Bladder microvascular endothelial cell (primary cell): ENCODE data around the gene TMEM51. TPM values are rescaled to one million over a fixed set of nuclear protein-coding genes. Genes with fewer than 3 reads are reported as not detected.

Experiments used
- total RNA-seq: library from RNA; depleted of rRNA; stranded (reverse); fragments of >200 nt; gene quantifications from 2 replicates; pipeline ENCODE4 v1.2.3, GENCODE V29; 2014

TMEM51 gene
- 5.2 and 9.9 TPM in 2 replicates for total RNA-seq

DNA sequence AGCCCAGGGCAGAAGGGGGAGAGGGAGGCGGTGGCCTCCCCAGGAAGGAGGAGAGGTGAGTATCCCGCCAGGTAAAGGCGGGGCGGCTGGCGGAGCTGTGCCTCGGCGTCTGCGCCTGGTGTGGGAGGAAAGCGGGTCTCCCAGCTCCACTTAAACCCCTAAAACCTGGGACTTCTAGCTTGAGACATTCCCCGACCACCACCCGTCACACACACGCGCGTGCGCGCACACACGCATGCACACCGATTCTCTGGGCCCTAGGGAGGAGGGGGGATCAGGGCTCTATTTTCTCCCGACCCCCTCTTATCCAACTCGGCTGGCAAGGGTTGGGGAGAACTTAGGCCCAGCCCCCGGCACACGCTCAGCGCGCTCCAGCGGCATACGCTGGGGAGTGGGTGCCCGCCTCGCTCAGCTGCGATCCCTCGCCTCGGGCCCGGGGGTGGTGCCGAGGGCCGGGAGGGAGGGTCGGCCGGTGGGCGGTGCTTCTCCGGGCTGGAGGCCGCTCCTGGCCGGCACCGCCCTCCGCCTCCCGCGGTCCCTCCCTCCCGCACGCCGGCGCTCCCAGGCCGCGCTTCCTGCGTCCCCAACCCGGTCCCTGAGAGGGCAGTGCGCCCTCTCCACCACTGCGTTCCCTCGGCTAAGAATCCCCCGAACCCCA is at the start of gene TMEM51:
Gene TMEM51, plus strand, starts transcription at position 564 of the 658 bp plus-strand sequence. CDS start 61,341 bp downstream, outside the sequence.

GRCh38 chr1:15246960-15247614 is 93.5 kb downstream of the TMEM51 start, which contains the start of gene FHAD1:
FHAD1 (plus strand) TSS chr1:15247223; CDS start chr1:15251785, 4,562 bp downstream.

Other genes with a start within 250 kb of the TMEM51 start
- 0.16 and 0.19 TPM in 2 replicates for gene FHAD1, start 93.5 kb downstream of the TMEM51 start, total RNA-seq